ENCODE measurements around the gene LGALS9. TPM values are rescaled to one million over a fixed set of nuclear protein-coding genes. Genes with fewer than 3 reads are reported as not detected.
"Not testable (repeated sequence)": the region's sequence is repeated elsewhere in the genome, so short reads cannot be mapped to it uniquely, and the experiment has no call there.

The LGALS9 gene
- total RNA-seq, 2 experiments from 2014 or later = 38.3 to 39.8 TPM

DNA sequence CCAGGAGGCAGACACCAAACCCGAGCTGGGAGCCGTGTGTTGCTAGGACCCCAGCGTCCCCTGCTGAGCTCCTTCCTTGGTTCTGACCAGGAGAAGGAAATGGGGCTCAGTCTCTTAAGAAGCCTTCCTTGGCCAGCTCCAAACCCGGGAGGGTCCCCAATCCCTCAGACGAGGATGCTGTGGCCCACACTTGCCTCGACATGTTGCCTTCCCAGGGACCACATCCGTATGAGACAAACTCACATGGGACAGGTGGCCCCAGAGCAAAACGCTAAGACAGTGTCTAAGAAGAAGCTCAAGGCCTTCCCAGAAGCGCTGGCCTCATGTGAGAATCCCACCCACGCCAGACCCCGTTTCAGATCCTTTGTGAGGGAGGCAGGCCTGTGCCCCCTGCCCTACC lies 19.8 kb downstream of the LGALS9 start:
- DNase-seq (no peak), ATAC-seq (ENCODE audit: poor library complexity) (no peak)
- Histone ChIP-seq H3K4me3 (ENCODE audit: low read length) (no peak overlapping the region), H3K9me3 (ENCODE audit: control insufficient read depth in 1 of 2, insufficient read depth in 1 of 2, low read length in 2 of 2) (no peaks in the 10 kb centered on the region), H3K4me1 (ENCODE audit: insufficient read depth, low read length) (peaks cover 9% of the 10 kb centered on the region), H3K36me3 (ENCODE audit: insufficient read depth, low read length) (peaks cover 13% of the 10 kb centered on the region), H3K27ac (ENCODE audit: low read depth in 1 of 2, low read length in 2 of 2) (no peak overlapping the region), H3K27me3 (ENCODE audit: control insufficient read depth in 1 of 2, insufficient read depth in 2 of 2, low read length in 2 of 2) (no peaks in the 10 kb centered on the region)
- Mint-ChIP-seq H3K27me3 (peaks cover 5% of the 10 kb centered on the region), H3K9me3 (no peaks in the 10 kb centered on the region), H3K4me1 (ENCODE audit: low read depth) (peaks cover 9% of the 10 kb centered on the region), H3K4me3 (no peak overlapping the region), H3K27ac (no peak overlapping the region), H3K36me3 (ENCODE audit: low read depth) (peaks cover 11% of the 10 kb centered on the region)
- TF ChIP-seq, protein P1, sequence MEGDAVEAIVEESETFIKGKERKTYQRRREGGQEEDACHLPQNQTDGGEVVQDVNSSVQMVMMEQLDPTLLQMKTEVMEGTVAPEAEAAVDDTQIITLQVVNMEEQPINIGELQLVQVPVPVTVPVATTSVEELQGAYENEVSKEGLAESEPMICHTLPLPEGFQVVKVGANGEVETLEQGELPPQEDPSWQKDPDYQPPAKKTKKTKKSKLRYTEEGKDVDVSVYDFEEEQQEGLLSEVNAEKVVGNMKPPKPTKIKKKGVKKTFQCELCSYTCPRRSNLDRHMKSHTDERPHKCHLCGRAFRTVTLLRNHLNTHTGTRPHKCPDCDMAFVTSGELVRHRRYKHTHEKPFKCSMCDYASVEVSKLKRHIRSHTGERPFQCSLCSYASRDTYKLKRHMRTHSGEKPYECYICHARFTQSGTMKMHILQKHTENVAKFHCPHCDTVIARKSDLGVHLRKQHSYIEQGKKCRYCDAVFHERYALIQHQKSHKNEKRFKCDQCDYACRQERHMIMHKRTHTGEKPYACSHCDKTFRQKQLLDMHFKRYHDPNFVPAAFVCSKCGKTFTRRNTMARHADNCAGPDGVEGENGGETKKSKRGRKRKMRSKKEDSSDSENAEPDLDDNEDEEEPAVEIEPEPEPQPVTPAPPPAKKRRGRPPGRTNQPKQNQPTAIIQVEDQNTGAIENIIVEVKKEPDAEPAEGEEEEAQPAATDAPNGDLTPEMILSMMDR (IDR thresholded peaks at IDR 0.05) = no peak
- ChIA-PET CTCF (interaction anchor here (1.6 to 2.0 kb wide), 3 partner anchors 41 to 414 kb away, joined by 8 to 12 read pairs (median 9); no protein-coding TSS in a partner anchor), POLR2A (no interaction called here)
- intact Hi-C loops (cut with DNase I, micrococcal nuclease) = loop anchor here (1.0 to 10.0 kb wide), 7 partner anchors 48 to 415 kb away; no protein-coding TSS in a partner anchor

DNA sequence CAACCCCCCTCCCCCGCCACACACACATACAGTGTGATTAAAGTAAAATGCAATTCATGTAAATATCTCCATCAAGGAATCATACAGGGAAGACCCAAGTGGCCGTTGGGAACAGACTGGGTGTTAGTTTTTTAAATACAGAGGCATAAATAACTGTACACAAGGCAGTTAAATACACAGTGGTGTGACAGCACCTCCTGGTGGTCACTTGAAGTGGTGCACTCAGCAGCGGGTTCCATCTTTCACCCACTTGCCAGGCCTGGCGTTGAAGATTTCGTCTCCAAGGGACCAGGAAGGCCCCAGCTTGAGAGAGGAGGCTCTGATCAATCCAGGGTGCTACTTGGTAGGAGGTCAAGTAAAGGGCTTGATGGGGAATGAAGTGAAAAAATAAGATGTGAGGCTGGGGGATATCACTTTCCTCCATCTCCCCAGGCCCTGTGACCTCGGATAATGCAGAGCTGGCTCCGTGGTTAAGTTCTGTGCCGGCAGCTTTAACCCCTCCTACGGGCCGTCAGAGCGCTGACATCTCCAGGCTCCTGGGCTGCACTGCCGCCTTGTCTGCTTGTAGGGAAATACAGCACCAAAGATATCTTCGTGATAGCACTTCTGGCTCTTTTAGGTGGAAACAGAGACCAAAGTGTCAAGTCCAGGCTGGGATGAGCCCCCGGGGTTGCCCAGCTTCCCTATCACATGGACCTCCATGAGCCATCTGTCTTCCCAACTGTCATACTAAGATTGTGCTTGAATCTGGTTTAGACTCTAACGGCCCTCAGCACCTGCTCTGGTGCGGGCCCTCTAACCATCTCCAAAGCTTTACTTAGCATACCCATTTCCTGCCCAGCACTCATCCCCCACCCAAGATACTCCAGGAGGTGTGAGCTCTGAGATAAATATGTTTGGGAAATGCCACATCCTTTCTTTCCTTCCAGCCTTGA lies 20.7 kb downstream of the LGALS9 start:
- no peaks in the 10 kb centered on the region for H3K9me3 ChIP-seq (ENCODE audit: control insufficient read depth in 1 of 2, insufficient read depth in 1 of 2, low read length in 2 of 2)
- peaks cover 5% of the 10 kb centered on the region for H3K27me3 Mint-ChIP-seq
- no peak overlapping the region for H3K4me3 Mint-ChIP-seq
- TF ChIP-seq, protein P1 (IDR thresholded peaks at IDR 0.05) = peak; percentile 86
- ATAC-seq (ENCODE audit: poor library complexity) (peak; percentile 78), DNase-seq (peak; percentile 44 to 80 (median 64))
- H3K27me3 ChIP-seq (ENCODE audit: control insufficient read depth in 1 of 2, insufficient read depth in 2 of 2, low read length in 2 of 2) = no peaks in the 10 kb centered on the region
- H3K4me1 Mint-ChIP-seq (ENCODE audit: low read depth) = peaks cover 9% of the 10 kb centered on the region
- POLR2A ChIA-PET = no interaction called here
- H3K27ac ChIP-seq (ENCODE audit: low read depth in 1 of 2, low read length in 2 of 2) = no peak overlapping the region
- H3K9me3 Mint-ChIP-seq = no peaks in the 10 kb centered on the region
- peaks cover 11% of the 10 kb centered on the region for H3K36me3 Mint-ChIP-seq (ENCODE audit: low read depth)
- H3K36me3 ChIP-seq (ENCODE audit: insufficient read depth, low read length) = peaks cover 13% of the 10 kb centered on the region
- intact Hi-C loops (cut with DNase I, micrococcal nuclease) = loop anchor here (1.0 to 10.0 kb wide), 7 partner anchors 48 to 415 kb away; no protein-coding TSS in a partner anchor
- peaks cover 9% of the 10 kb centered on the region for H3K4me1 ChIP-seq (ENCODE audit: insufficient read depth, low read length)
- no peak overlapping the region for H3K4me3 ChIP-seq (ENCODE audit: low read length)
- CTCF ChIA-PET = interaction anchor here (1.6 to 2.0 kb wide), 3 partner anchors 42 to 415 kb away, joined by 8 to 12 read pairs (median 9); no protein-coding TSS in a partner anchor
- H3K27ac Mint-ChIP-seq = no peak overlapping the region

DNA sequence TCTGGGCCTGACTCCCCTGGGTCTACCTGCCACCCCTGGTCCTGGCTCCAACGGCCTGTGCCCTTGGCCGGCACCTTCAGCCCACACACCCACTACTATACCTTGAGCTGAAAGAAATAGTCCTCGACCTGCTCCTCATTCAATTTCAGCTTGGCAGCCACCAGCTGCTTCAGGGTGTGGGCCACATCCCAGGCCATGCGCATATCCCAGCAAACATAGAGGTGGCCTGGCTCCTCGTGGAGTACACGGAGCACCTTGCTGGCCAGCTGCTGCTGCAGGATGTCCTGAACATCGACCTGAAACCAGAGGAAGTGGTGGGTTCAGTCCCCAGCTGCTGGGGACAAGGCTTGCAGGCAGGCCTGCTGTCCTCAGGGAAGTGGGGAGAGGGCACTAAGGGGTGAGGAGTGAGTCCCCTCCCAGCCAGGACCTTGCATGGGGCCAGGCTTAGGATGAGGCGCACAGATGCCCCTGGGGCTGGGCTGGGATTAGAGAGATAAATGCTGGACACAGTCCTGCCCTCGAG lies 22.5 kb downstream of the LGALS9 start:
- POLR2A ChIA-PET; H3K4me1 Mint-ChIP-seq (ENCODE audit: low read depth); H3K27me3 ChIP-seq (ENCODE audit: control insufficient read depth in 1 of 2, insufficient read depth in 2 of 2, low read length in 2 of 2); H3K9me3 ChIP-seq (ENCODE audit: control insufficient read depth in 1 of 2, insufficient read depth in 1 of 2, low read length in 2 of 2); H3K4me3 Mint-ChIP-seq; H3K36me3 Mint-ChIP-seq (ENCODE audit: low read depth); H3K36me3 ChIP-seq (ENCODE audit: insufficient read depth, low read length); H3K4me3 ChIP-seq (ENCODE audit: low read length); H3K9me3 Mint-ChIP-seq; H3K4me1 ChIP-seq (ENCODE audit: insufficient read depth, low read length); H3K27me3 Mint-ChIP-seq; H3K27ac ChIP-seq (ENCODE audit: low read depth in 1 of 2, low read length in 2 of 2); ATAC-seq (ENCODE audit: poor library complexity); H3K27ac Mint-ChIP-seq; CTCF ChIA-PET; DNase-seq: not testable (repeated sequence)
- intact Hi-C loops (cut with DNase I, micrococcal nuclease) = loop anchor here (5.0 to 10.0 kb wide), 4 partner anchors 101 to 416 kb away; no protein-coding TSS in a partner anchor

Measured in CD4-positive, alpha-beta T cell (primary cell).